Measurements from ENCODE around the gene UBA3.
A peak's percentile ranks its signal among the peaks of the same experiment; 100 is the strongest.

Gene UBA3

DNA sequence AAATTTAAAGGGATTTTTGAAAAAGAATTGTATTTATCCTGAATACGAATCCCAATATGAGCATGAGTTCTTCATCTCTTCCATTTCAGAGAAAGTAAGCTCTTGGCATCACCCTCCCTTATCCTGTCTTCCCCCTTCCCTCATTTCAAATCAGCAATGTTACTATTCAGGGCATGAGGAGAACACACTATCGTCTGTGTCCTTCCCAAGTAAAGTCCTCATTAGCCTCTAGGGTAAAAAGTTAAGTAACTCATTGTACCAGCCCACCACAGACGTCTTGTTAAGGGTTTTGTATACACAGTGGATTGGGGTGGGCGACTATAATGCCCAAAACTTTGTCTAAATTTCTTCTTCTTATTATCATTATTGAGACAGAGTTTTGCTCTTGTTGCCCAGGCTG lies 19.4 kb upstream of the UBA3 start:
- DNase-seq (ENCODE audit: low read depth in 3 of 3), result no peak

DNA sequence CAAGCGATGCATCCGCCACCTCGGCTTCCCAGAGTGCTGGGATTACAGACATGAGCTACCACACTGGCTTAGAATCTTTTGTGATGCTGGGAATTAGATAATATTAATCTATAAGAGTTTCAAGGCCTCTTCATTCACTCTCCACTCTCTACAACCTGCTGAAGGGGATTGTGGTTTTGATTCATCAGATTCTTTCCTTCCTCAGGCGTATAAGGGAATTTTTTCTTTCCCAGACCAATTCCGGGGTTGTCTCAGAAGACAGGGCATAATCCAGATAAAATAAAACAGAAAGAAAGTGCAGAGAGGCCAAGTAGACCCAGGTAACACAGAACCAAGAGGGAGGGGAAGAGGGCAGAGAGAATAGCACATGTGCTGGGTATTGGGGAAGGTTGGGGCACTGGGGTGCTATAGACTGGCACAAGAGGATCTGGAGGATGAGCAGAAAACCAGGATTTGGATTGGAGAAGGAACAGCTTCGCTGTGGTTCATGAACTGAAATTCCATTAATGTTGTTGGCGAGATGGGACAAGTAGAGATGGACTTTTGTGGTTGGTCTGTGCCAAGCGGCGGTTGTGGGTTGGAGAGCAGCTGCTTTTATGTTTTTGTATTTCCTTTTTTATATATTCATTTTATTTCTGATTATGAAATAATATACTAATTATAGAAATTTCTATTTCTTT lies 17.4 kb upstream of the UBA3 start:
- no peak for DNase-seq (ENCODE audit: low read depth in 3 of 3)

DNA sequence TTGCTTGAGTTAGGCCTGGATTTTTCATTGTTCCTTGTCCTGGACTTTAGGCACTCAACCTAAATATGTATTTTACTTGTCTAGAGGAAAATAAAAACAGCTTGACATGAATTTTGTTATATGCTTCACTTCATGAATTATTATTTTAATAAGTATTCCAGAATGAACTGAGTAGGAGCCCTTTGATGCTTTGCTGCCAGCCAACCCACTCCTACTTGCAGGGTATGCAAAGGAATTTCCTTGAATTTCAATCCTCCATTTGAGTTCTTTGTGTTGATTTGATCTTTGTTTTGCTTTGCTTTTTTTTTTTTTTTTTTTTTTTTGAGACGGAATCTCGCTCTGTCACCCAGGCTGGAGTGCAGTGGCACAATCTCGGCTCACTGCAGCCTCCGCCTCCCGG lies 16.1 kb upstream of the UBA3 start:
- no peak for DNase-seq (ENCODE audit: low read depth in 3 of 3)

DNA sequence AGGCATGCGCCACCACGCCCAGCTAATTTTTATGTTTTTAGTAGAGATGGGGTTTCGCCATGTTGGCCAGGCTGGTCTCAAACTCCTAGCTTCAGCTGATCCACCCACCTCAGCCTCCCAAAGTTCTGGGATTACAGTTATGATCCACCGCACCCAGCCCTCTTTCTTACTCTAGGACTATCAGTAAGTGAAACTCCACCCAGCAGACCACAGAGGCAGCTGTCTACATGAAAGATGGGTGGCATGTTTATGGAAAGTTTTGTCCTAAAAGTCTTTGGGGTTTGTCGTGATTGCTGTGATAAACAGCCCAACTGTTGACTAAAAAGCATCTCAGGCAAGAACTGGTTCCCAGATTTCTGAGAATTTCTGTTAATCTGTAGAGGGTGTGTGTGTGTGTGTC lies 15.5 kb upstream of the UBA3 start:
- DNase-seq (ENCODE audit: low read depth in 3 of 3), result no peak

DNA sequence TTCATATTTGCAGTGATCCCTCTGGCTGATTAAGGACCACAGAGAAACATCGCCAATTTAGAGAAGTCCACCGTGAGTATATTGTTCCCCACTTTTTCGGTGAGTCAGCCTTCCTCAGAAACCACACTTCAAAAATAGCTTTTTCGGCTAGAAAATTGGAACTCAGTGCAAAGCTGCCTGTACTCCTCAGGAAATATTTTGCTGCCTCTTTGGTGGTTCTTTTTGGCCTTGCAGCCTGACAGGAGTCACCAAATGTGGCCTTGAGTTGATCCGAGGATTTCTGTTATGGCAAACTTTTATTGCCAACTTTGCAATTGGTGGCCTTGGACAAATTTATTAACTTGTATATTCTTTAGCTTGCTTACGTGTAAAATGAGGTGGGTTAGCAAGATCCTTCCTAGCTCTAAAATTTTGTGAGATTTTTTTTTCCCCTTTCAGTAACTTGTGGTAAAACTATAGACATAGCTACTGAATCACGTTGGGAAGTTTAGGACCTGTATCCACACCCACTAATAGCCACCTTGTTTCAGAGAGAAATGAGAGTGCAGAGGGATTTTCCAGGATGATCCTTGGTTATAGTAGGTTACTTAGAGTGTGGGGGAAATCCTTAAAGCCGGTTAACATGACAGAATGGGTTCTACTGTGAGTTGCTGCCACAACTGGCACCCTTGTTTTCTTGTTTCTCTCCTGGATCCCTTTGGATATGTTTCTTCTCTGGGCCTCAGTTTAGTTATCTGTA lies 14.5 kb upstream of the UBA3 start:
- no peak for DNase-seq (ENCODE audit: low read depth in 3 of 3)

DNA sequence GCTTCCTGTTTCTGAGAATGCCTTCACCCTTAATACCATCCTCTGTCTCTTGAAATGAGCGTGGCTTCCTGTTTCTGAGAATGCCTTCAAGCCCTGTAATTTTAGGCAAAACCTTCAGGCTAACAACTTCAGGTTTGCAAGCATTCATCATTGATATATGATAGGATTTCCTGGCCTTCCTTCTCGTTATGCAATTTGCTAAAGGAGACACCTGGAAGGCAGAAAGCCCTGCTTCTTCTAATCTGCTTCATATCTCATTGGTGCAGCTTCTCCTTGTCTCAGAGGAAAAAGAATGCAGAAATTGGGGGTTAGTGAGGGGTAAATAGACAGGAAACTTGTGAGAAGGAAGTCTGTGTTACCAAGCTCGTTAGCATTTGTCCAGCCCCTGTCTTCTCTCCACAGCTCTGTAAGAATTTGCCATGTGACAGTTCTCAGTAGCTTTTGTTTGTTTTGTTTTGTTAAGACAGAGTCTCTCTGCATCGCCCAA lies 11.9 kb upstream of the UBA3 start:
- no peak for DNase-seq (ENCODE audit: low read depth in 3 of 3)

DNA sequence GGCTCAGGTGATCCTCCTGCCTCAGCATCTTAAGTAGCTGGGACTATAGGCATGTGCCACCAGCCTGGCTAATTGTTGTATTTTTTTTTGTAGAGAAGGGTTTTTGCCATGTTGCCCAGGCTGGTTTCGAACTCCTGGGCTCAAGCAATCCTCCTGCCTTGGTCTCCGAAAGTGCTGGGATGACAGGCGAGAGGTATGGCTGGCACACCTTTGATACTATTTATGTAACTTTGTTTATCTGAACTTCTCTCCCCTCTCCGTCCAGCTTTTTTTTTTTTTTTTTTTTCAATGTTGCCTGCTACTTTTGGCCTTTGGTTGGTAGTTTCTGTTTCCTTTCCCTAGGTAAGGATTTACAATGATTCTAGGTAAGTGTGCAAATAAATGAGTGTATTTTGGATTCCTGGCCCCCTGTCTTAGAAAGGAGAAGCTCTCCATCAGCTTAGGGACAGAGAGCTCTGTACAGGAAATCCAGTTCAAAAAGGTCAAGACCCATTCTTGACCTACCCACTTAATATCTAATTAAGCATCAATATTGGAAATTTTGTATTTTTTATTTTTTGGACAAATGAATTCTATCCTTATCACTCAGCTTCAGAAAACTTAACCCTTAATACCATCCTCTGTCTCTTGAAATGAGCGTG lies 11.3 kb upstream of the UBA3 start:
- DNase-seq (ENCODE audit: low read depth in 3 of 3), result no peak

DNA sequence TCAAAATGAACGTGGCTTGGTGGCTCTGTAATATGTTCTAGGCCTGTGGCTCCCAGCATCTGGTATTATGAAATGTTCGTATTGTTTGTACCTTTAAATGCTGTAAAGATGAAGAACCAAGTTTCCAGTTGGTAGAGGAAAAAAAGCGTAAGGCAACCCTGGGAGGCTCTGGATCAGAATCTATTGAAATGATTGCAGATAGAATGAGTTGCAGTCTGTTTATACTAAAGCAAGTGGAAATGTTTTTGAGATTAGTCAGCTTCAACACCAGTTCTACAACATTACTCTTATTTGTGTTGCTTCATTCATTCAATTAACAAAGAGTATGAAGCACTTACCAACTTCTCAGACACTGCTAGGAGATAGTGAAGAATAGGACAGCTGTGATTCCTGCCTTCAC lies 9.9 kb upstream of the UBA3 start:
- DNase-seq (ENCODE audit: low read depth in 3 of 3), result no peak

DNA sequence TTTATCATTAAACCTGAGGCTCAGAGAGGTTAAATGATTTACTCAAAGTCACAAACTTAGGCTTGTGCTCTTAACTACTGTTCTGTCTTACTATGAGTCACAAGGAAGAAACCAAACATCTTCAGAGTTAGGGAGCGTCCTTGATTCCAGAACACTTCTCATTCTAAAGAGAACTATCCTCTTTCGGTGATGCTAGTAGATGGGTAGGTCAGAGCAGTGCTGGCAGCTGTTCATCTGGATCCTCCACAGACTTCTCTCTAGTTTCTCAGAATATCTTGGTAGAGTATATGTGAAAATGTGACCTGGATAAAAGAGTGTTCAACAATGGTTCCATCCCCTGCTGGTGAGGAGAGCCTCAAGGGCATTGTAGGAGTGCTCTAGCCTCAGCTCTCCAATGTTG lies 7.9 kb upstream of the UBA3 start:
- no peak for DNase-seq (ENCODE audit: low read depth in 3 of 3)

DNA sequence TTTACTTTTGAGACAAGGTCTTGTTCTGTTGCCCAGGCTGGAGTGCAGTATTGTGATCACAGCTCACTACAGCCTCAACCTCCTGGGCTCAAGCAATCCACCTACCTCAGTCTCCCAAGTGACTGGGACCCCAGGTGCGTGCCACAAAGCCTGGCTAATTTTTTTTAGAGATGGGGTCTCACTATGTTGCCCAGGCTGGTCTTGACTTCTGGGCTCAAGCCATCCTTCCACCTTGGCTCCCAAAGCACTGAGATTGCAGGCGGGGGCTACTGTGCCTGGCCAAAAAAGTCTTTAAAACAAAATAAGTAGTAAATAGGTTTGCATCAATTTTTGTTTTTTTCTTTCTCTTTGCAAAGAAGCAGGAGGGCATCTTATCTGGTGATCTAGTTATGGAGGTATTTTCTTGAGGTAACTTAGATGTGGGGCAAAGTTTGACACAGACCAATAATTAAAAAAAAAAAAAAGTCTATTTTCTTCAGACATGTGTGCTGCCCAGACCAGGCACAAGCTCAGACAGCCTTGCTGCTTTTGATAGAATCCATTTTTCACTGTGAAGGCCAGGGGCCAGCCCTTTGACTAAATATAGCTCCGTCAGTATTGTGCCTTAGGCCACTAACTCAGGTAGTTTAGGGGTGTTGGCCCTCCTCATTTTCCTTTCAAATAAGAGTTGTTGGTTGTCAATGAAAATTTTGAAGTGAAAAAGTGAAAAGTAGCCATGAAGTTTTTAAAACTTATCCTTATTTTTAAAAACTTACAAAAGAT lies 7.0 kb upstream of the UBA3 start:
- no peak for DNase-seq (ENCODE audit: low read depth in 3 of 3)

DNA sequence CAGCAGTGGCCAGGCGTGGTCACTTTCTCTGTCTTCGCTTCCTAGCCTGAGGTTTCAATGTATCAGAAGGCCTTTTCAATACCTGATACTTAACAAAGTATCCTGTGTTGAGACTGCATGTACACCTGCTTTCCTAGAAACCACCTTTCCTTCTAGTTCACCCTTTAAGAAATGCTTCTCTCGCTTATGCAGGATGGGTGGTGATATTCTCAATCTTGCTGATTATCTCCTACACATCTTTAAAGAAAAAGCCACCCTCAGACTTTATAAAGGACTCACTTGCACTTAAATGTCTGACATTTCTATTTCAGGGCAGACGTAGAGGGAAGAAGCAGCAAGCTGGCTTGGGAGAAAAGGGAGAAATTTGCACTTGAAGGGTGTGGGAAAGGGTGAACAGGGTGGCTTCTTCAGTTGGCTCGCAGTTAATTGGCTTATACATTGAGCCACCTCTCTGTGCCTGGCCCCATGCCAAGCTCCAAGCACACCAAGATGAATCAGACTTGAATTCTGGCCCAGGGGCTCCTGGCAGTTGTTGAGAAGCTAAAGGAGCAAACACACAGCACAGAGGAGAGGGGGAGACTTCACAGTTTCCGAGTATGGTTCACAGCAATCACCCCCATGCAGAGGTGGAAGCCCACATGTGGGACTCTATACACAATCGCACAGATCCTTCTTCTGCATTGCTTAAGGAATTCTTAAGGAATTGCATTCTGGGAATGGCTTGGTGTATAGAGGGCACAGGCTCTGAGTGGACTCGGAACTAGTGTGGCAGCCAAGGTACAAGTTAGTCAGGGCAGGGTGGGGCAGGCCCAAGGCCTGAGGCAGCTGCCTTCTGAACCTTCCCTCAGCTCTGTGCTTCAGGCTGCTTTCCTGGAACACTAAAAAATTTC lies 5.9 kb upstream of the UBA3 start:
- DNase-seq (ENCODE audit: low read depth in 3 of 3), result peak; percentile 54 to 83 (median 65)

DNA sequence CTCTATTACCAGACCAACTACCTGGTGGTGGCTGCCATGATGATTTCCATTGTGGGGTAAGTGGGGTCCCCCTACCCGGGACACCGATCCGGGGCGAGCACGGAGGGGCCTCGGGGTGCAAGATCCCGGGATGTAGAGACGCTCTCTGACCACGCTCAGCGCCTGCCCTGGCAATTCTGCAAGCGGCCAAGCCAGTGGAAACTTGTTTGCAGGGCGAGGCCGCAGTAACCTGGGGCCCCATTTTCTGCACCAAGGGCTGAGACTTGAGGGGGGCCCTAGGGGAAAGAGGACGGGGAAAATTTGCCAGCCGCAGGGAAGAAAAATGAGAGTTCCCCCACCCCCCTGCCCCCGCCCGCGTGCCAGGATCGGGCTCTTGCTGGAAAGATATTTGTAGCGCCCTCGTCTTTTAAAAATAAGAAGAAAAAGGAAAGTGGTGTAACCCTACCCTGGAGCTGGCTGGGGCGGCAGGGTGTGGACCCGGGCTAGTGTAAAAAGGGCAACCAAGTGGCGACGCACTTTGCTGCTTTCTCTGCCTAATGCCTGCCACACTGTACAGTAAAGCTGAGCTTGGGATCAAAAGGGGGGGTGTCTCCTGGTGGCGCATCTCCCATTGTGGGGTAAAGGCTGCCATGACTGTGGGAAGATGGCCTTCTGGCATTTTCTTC lies 5.1 kb upstream of the UBA3 start:
- DNase-seq (ENCODE audit: low read depth in 3 of 3), result no peak

DNA sequence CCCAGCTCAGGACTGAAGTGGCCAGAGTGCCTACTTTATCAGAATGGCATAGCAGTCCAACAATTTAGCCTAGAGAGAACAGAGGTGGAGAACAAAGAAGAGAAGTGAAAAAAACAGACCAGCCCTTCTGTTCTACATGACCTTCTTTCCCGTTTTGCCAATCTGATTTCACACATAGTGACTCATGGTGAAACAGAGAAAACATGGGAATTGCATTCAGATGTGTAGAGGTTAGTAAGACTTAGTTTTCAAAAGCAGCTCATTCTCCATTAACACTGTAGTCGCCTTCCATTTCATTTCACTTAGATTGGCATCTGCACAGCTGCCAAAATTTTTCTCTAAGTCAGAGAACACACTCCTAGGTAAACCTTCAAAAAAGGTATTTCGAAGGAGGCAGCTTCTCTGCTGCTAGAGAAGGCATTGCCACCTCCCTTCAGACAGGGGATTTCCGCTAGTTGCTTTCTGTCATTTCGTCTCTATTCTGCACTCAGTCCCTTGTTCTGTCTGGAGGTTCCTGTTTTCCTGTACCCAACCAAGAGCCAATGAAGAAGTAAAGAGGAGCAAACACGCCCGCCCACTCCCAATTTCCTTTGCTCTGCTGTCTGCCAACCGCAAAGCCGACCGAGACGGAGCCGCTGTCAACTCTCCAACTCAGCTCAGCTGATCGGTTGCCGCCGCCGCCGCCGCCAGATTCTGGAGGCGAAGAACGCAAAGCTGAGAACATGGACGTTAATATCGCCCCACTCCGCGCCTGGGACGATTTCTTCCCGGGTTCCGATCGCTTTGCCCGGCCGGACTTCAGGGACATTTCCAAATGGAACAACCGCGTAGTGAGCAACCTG lies 4.4 kb upstream of the UBA3 start, which contains the start of gene ARL6IP5:
ARL6IP5 (plus strand) TSS at position 612 of the 842 bp plus-strand sequence; CDS start at position 723, 111 bp downstream.
- peak; percentile 76 to 90 (median 83) for DNase-seq (ENCODE audit: low read depth in 3 of 3)

DNA sequence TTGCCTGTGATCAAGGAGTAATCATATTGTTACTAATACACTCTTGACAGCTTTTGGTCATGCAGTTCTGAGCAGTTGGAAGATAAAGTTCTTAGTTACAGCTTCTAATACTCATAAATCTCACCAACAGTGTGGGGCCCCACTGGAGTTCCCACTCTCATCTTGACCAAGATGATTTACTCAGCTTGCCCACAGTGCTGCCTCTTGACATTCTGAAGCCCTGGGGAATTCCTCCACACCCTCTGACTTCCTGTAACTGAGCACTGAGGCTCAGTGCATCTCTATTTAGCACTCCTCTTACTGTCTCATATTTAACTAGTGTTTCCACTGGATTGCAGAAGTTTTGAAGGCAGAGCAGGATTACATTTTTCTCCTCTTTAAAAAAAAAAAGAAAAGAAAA lies 2.6 kb upstream of the UBA3 start:
- DNase-seq (ENCODE audit: low read depth in 3 of 3), result peak; percentile 50 to 72 (median 69)

DNA sequence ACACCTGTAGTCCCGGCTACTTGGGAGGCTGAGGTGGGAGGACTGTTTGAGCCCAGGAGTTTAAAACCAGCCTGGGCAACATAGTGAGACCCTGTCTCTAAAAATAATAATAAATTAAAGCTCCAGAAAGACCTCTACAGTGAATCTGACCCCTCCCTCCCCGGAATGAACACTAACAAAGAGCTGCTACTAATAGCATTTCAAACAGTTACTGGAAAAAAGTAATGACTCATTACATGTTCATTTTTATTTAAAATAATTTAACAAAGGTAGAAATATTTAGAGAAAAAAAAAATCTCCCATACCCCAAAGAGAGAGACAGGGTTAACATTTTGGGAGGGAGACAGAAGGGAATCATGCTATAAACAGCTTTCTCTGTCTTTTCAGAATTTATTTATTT lies 2.2 kb upstream of the UBA3 start:
- no peak for DNase-seq (ENCODE audit: low read depth in 3 of 3)

DNA sequence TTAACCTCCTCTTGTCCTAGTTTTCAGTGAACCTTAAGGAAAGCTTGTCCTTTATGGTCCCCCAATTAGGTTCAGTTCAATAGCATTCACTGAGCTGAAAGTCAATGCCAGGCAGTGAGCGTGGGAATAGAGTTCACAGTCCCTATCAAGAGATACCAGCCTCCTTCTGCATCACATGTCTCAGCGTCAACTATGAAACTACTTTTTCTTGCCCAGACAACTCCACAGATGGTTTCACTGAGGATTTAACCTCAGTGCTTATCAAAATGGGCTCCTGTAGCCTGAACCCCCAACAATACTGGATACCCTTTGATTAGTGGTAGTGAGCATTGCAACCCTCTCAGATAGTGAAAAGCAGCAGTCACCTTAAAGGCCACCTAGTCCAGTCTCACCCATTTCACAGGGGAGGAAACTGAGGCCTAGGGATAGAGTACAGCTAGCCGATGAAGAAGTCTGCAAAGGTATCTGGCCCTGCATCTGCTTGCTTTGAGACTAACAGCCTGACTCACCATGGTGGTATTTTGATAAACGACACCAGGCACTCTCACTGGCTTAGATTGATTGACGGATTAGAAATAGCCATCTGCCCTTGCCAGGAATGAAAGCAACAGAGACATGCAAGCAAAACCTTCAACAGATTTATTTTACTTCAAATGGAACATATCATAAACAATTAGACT lies 1.6 kb upstream of the UBA3 start:
- DNase-seq (ENCODE audit: low read depth in 3 of 3), result no peak

DNA sequence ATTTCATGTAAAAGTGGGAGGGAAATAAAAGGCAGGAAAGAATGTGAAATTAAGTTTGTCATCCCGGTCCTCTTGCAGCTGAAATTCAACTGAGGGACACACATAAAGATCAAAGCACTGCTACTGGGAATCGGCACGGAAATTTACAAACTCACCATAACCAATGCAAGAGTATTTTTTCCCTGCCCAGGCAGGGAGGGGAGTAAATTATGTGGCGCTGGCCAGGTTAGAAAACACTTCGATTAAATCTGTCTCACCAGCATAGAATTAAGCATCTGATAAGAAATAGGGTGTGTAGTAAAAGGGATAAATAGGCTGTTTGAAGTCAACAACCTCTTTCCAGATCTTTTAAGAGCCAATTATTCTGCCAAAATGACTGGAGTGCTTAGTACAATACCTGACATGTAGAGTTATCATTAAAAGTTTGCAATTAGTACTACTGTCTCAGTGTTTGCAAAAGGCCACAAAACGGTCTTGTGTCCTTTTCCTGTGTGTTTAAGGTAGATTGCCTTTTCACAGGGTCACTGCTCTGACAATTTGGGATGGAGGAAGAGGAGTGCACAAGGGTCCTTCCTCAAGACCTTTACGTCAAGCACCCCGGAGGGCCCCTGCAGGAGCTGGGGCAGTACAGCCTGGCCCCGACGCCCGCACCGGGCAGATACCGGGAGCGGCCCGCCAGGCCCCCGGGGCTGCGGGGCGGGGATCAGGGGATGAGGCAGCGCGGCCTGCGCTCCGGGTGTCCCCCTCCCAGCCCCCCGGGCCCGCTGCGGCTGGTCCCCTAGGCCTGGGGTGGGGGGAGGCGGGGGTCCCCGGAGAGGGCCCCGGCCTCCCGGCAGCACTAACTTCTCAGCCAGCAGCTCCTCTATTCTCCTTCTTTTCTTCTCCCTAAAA lies 651 bp downstream of the UBA3 start:
- DNase-seq (ENCODE audit: low read depth in 3 of 3), result no peak

DNA sequence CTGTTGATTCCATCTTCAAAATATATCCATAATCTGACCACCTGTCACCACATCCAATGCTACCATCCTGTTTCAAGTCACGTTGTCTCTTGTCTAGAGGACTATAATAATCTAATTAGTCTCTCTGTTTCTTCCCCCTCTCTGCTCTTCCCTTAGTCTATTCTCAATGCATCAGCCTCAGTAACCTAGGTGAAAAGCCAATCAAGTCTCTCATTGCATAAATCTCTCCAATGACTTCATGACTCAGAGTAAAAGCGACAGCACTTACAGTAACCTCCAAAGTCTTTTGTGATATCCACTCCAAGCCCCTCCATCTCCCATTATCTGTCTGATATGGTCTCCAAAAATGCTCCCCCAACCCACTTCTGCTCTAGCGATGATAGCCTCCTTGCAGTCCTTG lies 7.2 kb downstream of the UBA3 start:
- no peak for DNase-seq (ENCODE audit: low read depth in 3 of 3)

Measured in stimulated activated CD4-positive, alpha-beta T cell treated with anti-CD3 and anti-CD28 coated beads, TNF-alpha, amount 100 ng/mL, for 24 hours (primary cell).